HepG2 (cell line): ENCODE measurements around the gene RAD50. TPM values are rescaled to one million over a fixed set of nuclear protein-coding genes. Genes with fewer than 3 reads are reported as not detected.

Source experiments
- CENPT ChIP-seq: sonication (generic); formaldehyde crosslinking; IDR thresholded peaks from 2 replicates; pipeline ENCODE4 v1.8.0; 2022; ENCODE audit warnings: low read depth, mild to moderate bottlenecking, moderate library complexity, missing genetic modification reagents
- ELF3 ChIP-seq: IDR thresholded peaks from 2 replicates; pipeline ENCODE4 v1.6.1; 2016; ENCODE audit warnings: missing genetic modification reagents, missing compliant biosample characterization
- FIP1L1 ChIP-seq: fragments of 200-400 bp; formaldehyde crosslinking; IDR thresholded peaks from 2 replicates; pipeline ENCODE4 v1.6.1; 2018; ENCODE audit warnings: low read depth, mild to moderate bottlenecking, low read length, moderate library complexity, borderline replicate concordance; ENCODE audit not compliant: insufficient read depth
- HNRNPK ChIP-seq: fragments of 200-400 bp; formaldehyde crosslinking; IDR thresholded peaks from 2 replicates; pipeline ENCODE4 v1.6.1; 2018; ENCODE audit warnings: low read length, low read depth, moderate library complexity, mild to moderate bottlenecking; ENCODE audit not compliant: poor library complexity, severe bottlenecking
- MBNL3 ChIP-seq: fragments of 250-450 bp; sonication (Bioruptor Pico); conservative IDR thresholded peaks from 2 replicates; pipeline ENCODE4 v1.8.0; 2022; ENCODE audit warnings: mild to moderate bottlenecking, inconsistent platforms
- ONECUT2 ChIP-seq: sonication (generic); formaldehyde crosslinking; IDR thresholded peaks from 2 replicates; pipeline ENCODE4 v1.4.0; 2020; ENCODE audit warnings: missing genetic modification reagents
- PPARG ChIP-seq: conservative IDR thresholded peaks from 2 replicates; pipeline ENCODE4 v1.6.1; 2016; ENCODE audit warnings: missing biosample characterization, missing genetic modification reagents
- RFX3 ChIP-seq: IDR thresholded peaks from 2 replicates; pipeline ENCODE4 v1.6.1; 2016; ENCODE audit warnings: missing biosample characterization, missing genetic modification reagents
- RORA ChIP-seq: sonication (generic); formaldehyde crosslinking; IDR thresholded peaks from 2 replicates; pipeline ENCODE4 v1.5.0; 2020; ENCODE audit warnings: mild to moderate bottlenecking, missing genetic modification reagents, moderate library complexity
- SNAPC2 ChIP-seq: sonication (generic); formaldehyde crosslinking; IDR thresholded peaks from 2 replicates; pipeline ENCODE4 v1.8.1; 2022; ENCODE audit warnings: mild to moderate bottlenecking, missing genetic modification reagents
- TAF15 ChIP-seq: fragments of 200-400 bp; formaldehyde crosslinking; IDR thresholded peaks from one replicate; pipeline ENCODE4 v1.6.1; 2018; ENCODE audit warnings: mild to moderate bottlenecking, low read depth, low read length; ENCODE audit not compliant: poor library complexity, severe bottlenecking
- THYN1 ChIP-seq: sonication (generic); formaldehyde crosslinking; IDR thresholded peaks from 2 replicates; pipeline ENCODE4 v1.8.1; 2023; ENCODE audit warnings: low read depth, mild to moderate bottlenecking, moderate library complexity, missing genetic modification reagents, borderline replicate concordance
- ZBTB20 ChIP-seq: sonication (generic); formaldehyde crosslinking; IDR thresholded peaks from 2 replicates; pipeline ENCODE4 v1.8.1; 2023; ENCODE audit warnings: missing genetic modification reagents, low read depth, mild to moderate bottlenecking, borderline replicate concordance
- ZMYM4 ChIP-seq: sonication (generic); formaldehyde crosslinking; IDR thresholded peaks from 2 replicates; pipeline ENCODE4 v1.8.1; 2023; ENCODE audit warnings: mild to moderate bottlenecking, missing genetic modification reagents
- ZNF431 ChIP-seq: sonication (generic); formaldehyde crosslinking; IDR thresholded peaks from 2 replicates; pipeline ENCODE4 v1.9.0; 2022; ENCODE audit warnings: missing genetic modification reagents, low read depth, mild to moderate bottlenecking, borderline replicate concordance
- ZNF510 ChIP-seq: sonication (generic); formaldehyde crosslinking; IDR thresholded peaks from 2 replicates; pipeline ENCODE4 v1.4.0; 2020; ENCODE audit warnings: low read depth, mild to moderate bottlenecking, missing genetic modification reagents
- ZNF550 ChIP-seq: sonication (generic); formaldehyde crosslinking; IDR thresholded peaks from 2 replicates; pipeline ENCODE4 v1.4.0; 2020; ENCODE audit warnings: mild to moderate bottlenecking, missing genetic modification reagents, borderline replicate concordance
- ZNF616 ChIP-seq: sonication (generic); formaldehyde crosslinking; IDR thresholded peaks from 2 replicates; pipeline ENCODE4 v1.5.0; 2020; ENCODE audit warnings: low read depth, mild to moderate bottlenecking, missing genetic modification reagents
- polyA plus RNA-seq, 8 experiments: library from polyadenylated mRNA; depleted of rRNA in 3 of 8; stranded (reverse) in 7 of 8; unstranded in 1 of 8; fragments of >200 nt; fragmentation: Illumina TruSeq in 4 of 8; extraction: Trizol in 4 of 8; gene quantifications; 2 replicates each; pipeline versions ENCODE4 v1.2.1 to v1.2.3, GENCODE V29; 2011 to 2016; ENCODE audit warnings: low read depth in 4 of 8, missing spikeins in 1 of 8, mixed read lengths in 1 of 8; ENCODE audit not compliant: insufficient read depth in 1 of 8
- total RNA-seq, 5 experiments: library from RNA; depleted of rRNA; stranded (reverse); fragments of >200 nt; fragmentation: Illumina TruSeq; extraction: Trizol; gene quantifications; 2 replicates each; pipeline ENCODE4 v1.2.3, GENCODE V29; 2016; ENCODE audit warnings: low read depth in 1 of 5
- TF ChIP-seq, protein P1 (sequence below): sonication (generic); formaldehyde crosslinking; IDR thresholded peaks from 2 replicates; pipeline ENCODE4 v1.4.0; 2020; ENCODE audit warnings: missing genetic modification reagents
- TF ChIP-seq, protein P2 (sequence below): sonication (generic); formaldehyde crosslinking; IDR thresholded peaks from 2 replicates; pipeline ENCODE4 v1.5.1; 2020; ENCODE audit warnings: missing genetic modification reagents, mild to moderate bottlenecking, borderline replicate concordance
- TF ChIP-seq, protein P3 (sequence below): IDR thresholded peaks from 2 replicates; pipeline ENCODE4 v1.6.1; 2016
- TF ChIP-seq, protein P4 (sequence below): sonication (generic); formaldehyde crosslinking; IDR thresholded peaks from 2 replicates; pipeline ENCODE4 v1.4.0; 2020; ENCODE audit warnings: missing genetic modification reagents, low read depth, mild to moderate bottlenecking, borderline replicate concordance

Gene RAD50
- total and polyA plus RNA-seq, 2 of the 13 experiments (the other 11 are each of a cell fraction or from before 2014, with no cell fraction given), result 19.2 to 23.4 TPM

DNA sequence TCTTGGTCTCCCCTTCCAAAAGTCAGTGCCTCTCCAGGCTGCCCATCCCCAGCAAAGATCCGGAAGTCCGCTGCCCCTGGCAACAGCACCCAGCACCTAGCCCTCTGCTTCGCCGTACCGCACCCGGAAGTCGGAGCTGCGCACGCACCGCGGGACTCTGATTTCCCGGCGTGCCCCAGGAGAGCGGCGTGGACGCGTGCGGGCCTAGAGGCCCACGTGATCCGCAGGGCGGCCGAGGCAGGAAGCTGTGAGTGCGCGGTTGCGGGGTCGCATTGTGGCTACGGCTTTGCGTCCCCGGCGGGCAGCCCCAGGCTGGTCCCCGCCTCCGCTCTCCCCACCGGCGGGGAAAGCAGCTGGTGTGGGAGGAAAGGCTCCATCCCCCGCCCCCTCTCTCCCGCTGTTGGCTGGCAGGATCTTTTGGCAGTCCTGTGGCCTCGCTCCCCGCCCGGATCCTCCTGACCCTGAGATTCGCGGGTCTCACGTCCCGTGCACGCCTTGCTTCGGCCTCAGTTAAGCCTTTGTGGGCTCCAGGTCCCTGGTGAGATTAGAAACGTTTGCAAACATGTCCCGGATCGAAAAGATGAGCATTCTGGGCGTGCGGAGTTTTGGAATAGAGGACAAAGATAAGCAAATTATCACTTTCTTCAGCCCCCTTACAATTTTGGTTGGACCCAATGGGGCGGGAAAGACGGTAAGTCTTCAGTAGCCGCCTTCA is at the start of gene RAD50 (continued):
- TF ChIP-seq, protein P1, sequence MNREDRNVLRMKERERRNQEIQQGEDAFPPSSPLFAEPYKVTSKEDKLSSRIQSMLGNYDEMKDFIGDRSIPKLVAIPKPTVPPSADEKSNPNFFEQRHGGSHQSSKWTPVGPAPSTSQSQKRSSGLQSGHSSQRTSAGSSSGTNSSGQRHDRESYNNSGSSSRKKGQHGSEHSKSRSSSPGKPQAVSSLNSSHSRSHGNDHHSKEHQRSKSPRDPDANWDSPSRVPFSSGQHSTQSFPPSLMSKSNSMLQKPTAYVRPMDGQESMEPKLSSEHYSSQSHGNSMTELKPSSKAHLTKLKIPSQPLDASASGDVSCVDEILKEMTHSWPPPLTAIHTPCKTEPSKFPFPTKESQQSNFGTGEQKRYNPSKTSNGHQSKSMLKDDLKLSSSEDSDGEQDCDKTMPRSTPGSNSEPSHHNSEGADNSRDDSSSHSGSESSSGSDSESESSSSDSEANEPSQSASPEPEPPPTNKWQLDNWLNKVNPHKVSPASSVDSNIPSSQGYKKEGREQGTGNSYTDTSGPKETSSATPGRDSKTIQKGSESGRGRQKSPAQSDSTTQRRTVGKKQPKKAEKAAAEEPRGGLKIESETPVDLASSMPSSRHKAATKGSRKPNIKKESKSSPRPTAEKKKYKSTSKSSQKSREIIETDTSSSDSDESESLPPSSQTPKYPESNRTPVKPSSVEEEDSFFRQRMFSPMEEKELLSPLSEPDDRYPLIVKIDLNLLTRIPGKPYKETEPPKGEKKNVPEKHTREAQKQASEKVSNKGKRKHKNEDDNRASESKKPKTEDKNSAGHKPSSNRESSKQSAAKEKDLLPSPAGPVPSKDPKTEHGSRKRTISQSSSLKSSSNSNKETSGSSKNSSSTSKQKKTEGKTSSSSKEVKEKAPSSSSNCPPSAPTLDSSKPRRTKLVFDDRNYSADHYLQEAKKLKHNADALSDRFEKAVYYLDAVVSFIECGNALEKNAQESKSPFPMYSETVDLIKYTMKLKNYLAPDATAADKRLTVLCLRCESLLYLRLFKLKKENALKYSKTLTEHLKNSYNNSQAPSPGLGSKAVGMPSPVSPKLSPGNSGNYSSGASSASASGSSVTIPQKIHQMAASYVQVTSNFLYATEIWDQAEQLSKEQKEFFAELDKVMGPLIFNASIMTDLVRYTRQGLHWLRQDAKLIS (CRISPR knock-in tag), result 0 out of 2 replicates have a peak, but pooled peaks have one; percentile 25
- TF ChIP-seq, protein P2, sequence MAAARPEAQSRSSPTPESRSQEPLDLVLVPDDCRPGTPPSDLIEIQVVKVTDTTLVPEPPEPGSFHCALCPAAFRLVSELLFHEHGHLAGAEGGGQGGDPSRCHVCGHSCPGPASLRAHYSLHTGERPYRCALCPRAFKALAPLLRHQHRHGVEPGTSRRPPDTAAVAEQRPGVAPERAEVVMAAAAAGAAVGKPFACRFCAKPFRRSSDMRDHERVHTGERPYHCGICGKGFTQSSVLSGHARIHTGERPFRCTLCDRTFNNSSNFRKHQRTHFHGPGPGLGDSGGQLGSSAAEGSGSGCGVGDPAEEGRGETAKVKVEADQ (CRISPR knock-in tag), result peak; percentile 98
- peak; percentile 82; the same call in 1 of the 2 replicates for TF ChIP-seq ZNF431 (CRISPR knock-in tag)
- no peak for TF ChIP-seq RORA (CRISPR knock-in tag)
- TF ChIP-seq PPARG (CRISPR knock-in tag), result 0 out of 2 replicates have a peak, but pooled peaks have one; percentile 31
- TF ChIP-seq CENPT (CRISPR knock-in tag), result peak; percentile 94; the same call in 1 of the 2 replicates
- TF ChIP-seq HNRNPK, result peak; percentile 38
- TF ChIP-seq ZMYM4 (CRISPR knock-in tag), result peak; percentile 97
- 0 out of 2 replicates have a peak, but pooled peaks have one; percentile 69 for TF ChIP-seq ZNF510
- TF ChIP-seq ZBTB20 (CRISPR knock-in tag), result peak; percentile 90; the same call in 1 of the 2 replicates
- TF ChIP-seq ZNF616 (CRISPR knock-in tag), result peak; percentile 66
- TF ChIP-seq RFX3 (CRISPR knock-in tag), result peak; percentile 77
- no peak for TF ChIP-seq MBNL3 (CRISPR knock-in tag)
- TF ChIP-seq ELF3 (CRISPR knock-in tag), result peak; percentile 97
- TF ChIP-seq TAF15, result peak; percentile 96
- peak; percentile 88; the same call in 1 of the 2 replicates for TF ChIP-seq ZNF550 (CRISPR knock-in tag)
- TF ChIP-seq, protein P3, sequence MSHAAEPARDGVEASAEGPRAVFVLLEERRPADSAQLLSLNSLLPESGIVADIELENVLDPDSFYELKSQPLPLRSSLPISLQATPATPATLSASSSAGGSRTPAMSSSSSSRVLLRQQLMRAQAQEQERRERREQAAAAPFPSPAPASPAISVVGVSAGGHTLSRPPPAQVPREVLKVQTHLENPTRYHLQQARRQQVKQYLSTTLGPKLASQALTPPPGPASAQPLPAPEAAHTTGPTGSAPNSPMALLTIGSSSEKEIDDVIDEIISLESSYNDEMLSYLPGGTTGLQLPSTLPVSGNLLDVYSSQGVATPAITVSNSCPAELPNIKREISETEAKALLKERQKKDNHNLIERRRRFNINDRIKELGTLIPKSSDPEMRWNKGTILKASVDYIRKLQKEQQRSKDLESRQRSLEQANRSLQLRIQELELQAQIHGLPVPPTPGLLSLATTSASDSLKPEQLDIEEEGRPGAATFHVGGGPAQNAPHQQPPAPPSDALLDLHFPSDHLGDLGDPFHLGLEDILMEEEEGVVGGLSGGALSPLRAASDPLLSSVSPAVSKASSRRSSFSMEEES, result peak; percentile 97
- TF ChIP-seq FIP1L1, result no peak
- 0 out of 2 replicates have a peak, but pooled peaks have one; percentile 12 for TF ChIP-seq ONECUT2 (CRISPR knock-in tag)
- peak; percentile 97 for TF ChIP-seq SNAPC2 (CRISPR knock-in tag)
- TF ChIP-seq, protein P4, sequence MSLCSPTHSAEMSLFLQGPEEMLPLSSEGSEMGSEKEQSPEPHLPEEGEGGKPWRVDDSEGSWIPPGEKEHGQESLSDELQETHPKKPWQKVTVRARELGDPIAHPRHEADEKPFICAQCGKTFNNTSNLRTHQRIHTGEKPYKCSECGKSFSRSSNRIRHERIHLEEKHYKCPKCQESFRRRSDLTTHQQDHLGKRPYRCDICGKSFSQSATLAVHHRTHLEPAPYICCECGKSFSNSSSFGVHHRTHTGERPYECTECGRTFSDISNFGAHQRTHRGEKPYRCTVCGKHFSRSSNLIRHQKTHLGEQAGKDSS (CRISPR knock-in tag), result peak; percentile 89; the same call in 1 of the 2 replicates
- TF ChIP-seq THYN1 (CRISPR knock-in tag), result peak; percentile 91
